CD4-positive, alpha-beta T cell (primary cell): ENCODE data around the gene RILPL1. TPM values are rescaled to one million over a fixed set of nuclear protein-coding genes. Genes with fewer than 3 reads are reported as not detected.

Experiments used
- ATAC-seq: fragments of 200-7000 bp; cut with Tn5 transposase; one replicate; pipeline ENCODE4 v1.10.0; 2022; ENCODE audit warnings: mild to moderate bottlenecking; ENCODE audit not compliant: poor library complexity
- CTCF ChIA-PET: fragments of 350-600 bp; sonication (Branson Sonifier 250); formaldehyde crosslinking; loops from one replicate; lab custom pipeline; 2021; ENCODE audit warnings: antibody characterized with exemption, inconsistent platforms; lab: Charles Lee
- POLR2A ChIA-PET: fragments of 350-600 bp; sonication (Branson Sonifier 250); formaldehyde crosslinking; loops from one replicate; lab custom pipeline; 2021; ENCODE audit warnings: antibody characterized with exemption, inconsistent platforms; lab: Charles Lee
- DNase-seq, 14 experiments: peaks; one replicate each; pipeline ENCODE4 v3.0.0-alpha.2; 2013 to 2020; ENCODE audit warnings: mixed read lengths in 2 of 14
- H3K27ac ChIP-seq, 2 donors: one replicate each; pipeline versions ENCODE4 v1.5.1 to v1.7.0; 2013; ENCODE audit warnings: low read length in 2 of 2, low read depth in 1 of 2, mild to moderate bottlenecking in 1 of 2
- H3K27me3 ChIP-seq, 2 experiments: 1 replicate in 1 of 2; 2 replicates in 1 of 2; pipeline versions ENCODE4 v1.6.1 to v1.7.0; 2013; ENCODE audit warnings: low read length in 2 of 2, control low read depth in 1 of 2, mild to moderate bottlenecking in 1 of 2, moderate library complexity in 1 of 2; ENCODE audit not compliant: insufficient read depth in 2 of 2, control insufficient read depth in 1 of 2
- H3K36me3 ChIP-seq: one replicate; pipeline ENCODE4 v1.6.1; 2013; ENCODE audit warnings: low read length, control low read depth; ENCODE audit not compliant: insufficient read depth
- H3K4me1 ChIP-seq: one replicate; pipeline ENCODE4 v1.6.1; 2013; ENCODE audit warnings: low read length, control low read depth; ENCODE audit not compliant: insufficient read depth
- H3K4me3 ChIP-seq: one replicate; pipeline ENCODE4 v1.5.1; 2013; ENCODE audit warnings: mild to moderate bottlenecking, low read length, moderate library complexity
- H3K9me3 ChIP-seq, 2 experiments: 1 replicate in 1 of 2; 2 replicates in 1 of 2; pipeline versions ENCODE4 v1.6.1 to v1.7.0; 2013; ENCODE audit warnings: low read length in 2 of 2, mild to moderate bottlenecking in 2 of 2, control low read depth in 1 of 2, moderate library complexity in 1 of 2; ENCODE audit not compliant: control insufficient read depth in 1 of 2, insufficient read depth in 1 of 2
- H3K27ac Mint-ChIP-seq: one replicate; pipeline ENCODE4 v1.8.0; 2020; ENCODE audit warnings: mixed read lengths
- H3K27me3 Mint-ChIP-seq: one replicate; pipeline ENCODE4 v1.8.0; 2021; ENCODE audit warnings: mixed read lengths
- H3K36me3 Mint-ChIP-seq: one replicate; pipeline ENCODE4 v1.8.0; 2021; ENCODE audit warnings: low read depth, mixed read lengths
- H3K4me1 Mint-ChIP-seq: one replicate; pipeline ENCODE4 v1.8.0; 2021; ENCODE audit warnings: low read depth, mixed read lengths
- H3K4me3 Mint-ChIP-seq: one replicate; pipeline ENCODE4 v1.8.0; 2020; ENCODE audit warnings: mild to moderate bottlenecking, mixed read lengths
- H3K9me3 Mint-ChIP-seq: one replicate; pipeline ENCODE4 v1.8.0; 2020; ENCODE audit warnings: mixed read lengths
- intact Hi-C, 2 experiments: fragments of 100-400 bp; cut with DNase I in 1 of 2; cut with micrococcal nuclease in 1 of 2; formaldehyde crosslinking; loops; one replicate each; pipeline versions ENCODE4 v1.15.1 to v1.9.0; 2023 to 2025; cut with DNase I, micrococcal nuclease
- total RNA-seq, 174 experiments: library from RNA in 2 of 174; stranded (reverse) in 2 of 174; gene quantifications; one replicate each; pipeline ENCODE4 v1.2.3 and lab custom pipeline; 2021 to 2026
- TF ChIP-seq, protein P1 (sequence below): fragments of 200-600 bp; IDR thresholded peaks from one replicate; pipeline ENCODE4 v1.8.0; 2022; ENCODE audit warnings: antibody characterized with exemption, mild to moderate bottlenecking

Gene RILPL1
- total RNA-seq, 2 experiments from 2014 or later: 3.3 to 3.4 TPM

DNA sequence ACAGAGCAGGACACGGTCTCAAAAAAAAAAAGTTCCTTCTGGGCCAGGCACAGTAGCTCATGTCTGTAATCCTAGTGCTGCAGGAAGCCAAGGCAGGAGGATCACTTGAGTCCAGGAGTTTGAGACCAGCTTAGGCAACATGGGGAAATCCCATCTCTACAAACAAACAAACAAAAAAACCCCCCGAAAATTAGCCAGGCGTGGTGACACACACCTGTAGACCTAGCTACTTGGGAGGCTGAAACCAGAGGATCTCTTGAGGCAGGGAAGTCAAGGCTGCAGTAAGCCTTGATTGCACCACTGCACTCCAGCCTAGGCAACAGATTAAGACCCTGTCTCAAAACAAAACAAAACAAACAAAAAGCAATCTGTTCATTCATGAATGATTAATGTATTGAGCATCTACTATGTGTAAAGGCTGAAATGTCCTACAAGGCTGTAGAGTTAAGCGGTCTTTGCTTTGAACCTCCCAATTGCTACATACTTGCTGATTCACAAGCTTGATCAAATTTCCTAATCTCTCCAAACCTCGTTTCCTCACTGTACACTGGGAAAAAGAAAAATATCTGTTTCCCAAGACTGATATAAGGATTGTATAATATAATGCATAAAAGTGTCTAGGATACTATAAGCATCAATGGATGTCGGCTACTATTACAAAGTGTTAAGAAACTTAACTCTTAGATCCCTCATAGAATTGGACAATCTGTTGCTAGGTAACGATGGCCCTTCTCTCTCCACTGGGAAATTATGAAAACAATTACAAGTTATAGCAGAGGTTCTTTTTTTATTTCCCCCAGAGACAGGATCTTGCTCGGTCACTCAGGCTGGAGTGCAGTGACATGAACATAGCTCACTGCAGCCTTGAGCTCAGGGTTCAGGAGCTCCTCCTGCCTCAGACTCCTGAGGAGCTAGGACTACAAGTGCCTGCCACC, 89.2 kb downstream of the RILPL1 start:
- Mint-ChIP-seq H3K27me3 (no peaks in the 10 kb centered on the region), H3K4me3 (no peak overlapping the region), H3K27ac (no peak overlapping the region), H3K9me3 (no peaks in the 10 kb centered on the region), H3K4me1 (peaks cover 28% of the 10 kb centered on the region), H3K36me3 (peaks cover 5% of the 10 kb centered on the region)
- intact Hi-C loops: no loop called here
- Histone ChIP-seq H3K4me3 (no peak overlapping the region), H3K9me3 (no peaks in the 10 kb centered on the region), H3K4me1 (peaks cover 38% of the 10 kb centered on the region), H3K27me3 (no peaks in the 10 kb centered on the region), H3K27ac (no peak overlapping the region), H3K36me3 (peaks cover 3% of the 10 kb centered on the region)
- POLR2A ChIA-PET: interaction anchor here (1.9 kb wide), 1 partner anchor 14 kb away, joined by 6 read pairs; the partner anchor contains the start of gene SNRNP35
- DNase-seq (peak in 1 of 14 experiments; percentile 30), ATAC-seq (no peak)
- CTCF ChIA-PET: interaction anchor here (0.6 kb wide), 1 partner anchor 11 kb away, joined by 3 read pairs; no protein-coding TSS in a partner anchor
- TF ChIP-seq, protein P1, sequence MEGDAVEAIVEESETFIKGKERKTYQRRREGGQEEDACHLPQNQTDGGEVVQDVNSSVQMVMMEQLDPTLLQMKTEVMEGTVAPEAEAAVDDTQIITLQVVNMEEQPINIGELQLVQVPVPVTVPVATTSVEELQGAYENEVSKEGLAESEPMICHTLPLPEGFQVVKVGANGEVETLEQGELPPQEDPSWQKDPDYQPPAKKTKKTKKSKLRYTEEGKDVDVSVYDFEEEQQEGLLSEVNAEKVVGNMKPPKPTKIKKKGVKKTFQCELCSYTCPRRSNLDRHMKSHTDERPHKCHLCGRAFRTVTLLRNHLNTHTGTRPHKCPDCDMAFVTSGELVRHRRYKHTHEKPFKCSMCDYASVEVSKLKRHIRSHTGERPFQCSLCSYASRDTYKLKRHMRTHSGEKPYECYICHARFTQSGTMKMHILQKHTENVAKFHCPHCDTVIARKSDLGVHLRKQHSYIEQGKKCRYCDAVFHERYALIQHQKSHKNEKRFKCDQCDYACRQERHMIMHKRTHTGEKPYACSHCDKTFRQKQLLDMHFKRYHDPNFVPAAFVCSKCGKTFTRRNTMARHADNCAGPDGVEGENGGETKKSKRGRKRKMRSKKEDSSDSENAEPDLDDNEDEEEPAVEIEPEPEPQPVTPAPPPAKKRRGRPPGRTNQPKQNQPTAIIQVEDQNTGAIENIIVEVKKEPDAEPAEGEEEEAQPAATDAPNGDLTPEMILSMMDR: no peak

DNA sequence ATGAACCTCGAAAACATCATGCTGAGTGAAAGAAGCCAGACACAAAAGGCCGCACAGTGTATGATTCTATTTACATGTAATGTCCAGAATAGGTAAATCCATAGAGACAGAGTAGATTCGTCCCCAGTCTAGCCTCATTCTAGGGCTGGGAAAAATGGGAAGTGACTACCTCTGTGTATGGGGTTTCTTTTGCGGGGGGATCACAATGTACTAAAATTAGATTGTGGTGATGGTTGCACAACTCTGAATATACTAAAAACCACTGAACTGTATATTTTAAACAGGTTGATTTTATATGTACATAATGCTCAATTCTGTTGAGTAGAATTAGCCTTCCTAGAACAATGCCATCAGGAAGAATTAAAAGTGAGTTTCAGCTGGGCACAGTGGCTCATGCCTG, 90.7 kb downstream of the RILPL1 start:
- Mint-ChIP-seq H3K9me3 (no peaks in the 10 kb centered on the region), H3K36me3 (no peaks in the 10 kb centered on the region), H3K27ac (no peak overlapping the region), H3K27me3 (no peaks in the 10 kb centered on the region), H3K4me1 (peaks cover 18% of the 10 kb centered on the region), H3K4me3 (no peak overlapping the region)
- no peak overlapping the region for H3K27ac ChIP-seq
- no peaks in the 10 kb centered on the region for H3K36me3 ChIP-seq
- no peaks in the 10 kb centered on the region for H3K27me3 ChIP-seq
- POLR2A ChIA-PET: no interaction called here
- no peak overlapping the region for H3K4me3 ChIP-seq
- ATAC-seq: no peak
- intact Hi-C loops: no loop called here
- CTCF ChIA-PET: no interaction called here
- TF ChIP-seq, protein P1: no peak
- H3K4me1 ChIP-seq: peaks cover 28% of the 10 kb centered on the region
- H3K9me3 ChIP-seq: no peaks in the 10 kb centered on the region
- DNase-seq: no peak

DNA sequence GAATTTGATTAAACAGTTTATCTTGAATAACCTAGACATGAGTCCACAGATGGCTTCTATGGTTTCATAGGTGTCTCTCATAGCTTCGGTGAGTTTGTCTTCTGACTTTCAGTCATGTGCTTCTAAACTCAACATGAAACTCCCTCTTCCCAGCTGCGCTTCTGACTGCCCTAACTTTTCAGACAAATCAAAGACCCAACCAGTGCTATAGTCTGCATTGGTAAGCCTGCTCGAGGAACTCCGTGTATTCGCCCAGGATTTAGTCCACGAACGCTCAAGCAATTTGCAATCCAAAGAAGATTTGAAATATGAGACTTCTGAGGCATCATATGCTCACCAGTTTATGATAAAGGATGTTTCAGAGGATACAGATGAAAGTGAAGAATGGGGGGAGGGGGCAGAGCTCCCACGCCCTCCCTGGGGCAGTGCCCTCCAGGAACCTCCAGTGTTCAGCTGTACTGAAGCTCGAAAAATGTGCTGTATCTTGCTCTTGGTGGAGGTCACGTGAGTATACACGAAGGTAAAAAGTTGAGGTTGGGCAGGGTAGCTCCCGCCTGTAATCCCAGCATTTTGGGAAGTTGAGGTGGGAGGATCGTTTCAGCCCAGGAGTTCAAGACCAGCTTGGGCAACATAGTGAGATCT, 91.9 kb downstream of the RILPL1 start:
- peaks cover 4% of the 10 kb centered on the region for H3K36me3 Mint-ChIP-seq
- Histone ChIP-seq H3K27me3 (no peaks in the 10 kb centered on the region), H3K9me3 (no peaks in the 10 kb centered on the region), H3K4me3 (no peak overlapping the region), H3K4me1 (peaks cover 32% of the 10 kb centered on the region), H3K27ac (no peak overlapping the region), H3K36me3 (no peaks in the 10 kb centered on the region)
- no peaks in the 10 kb centered on the region for H3K27me3 Mint-ChIP-seq
- POLR2A ChIA-PET: interaction anchor here (1.1 to 1.4 kb wide), 2 partner anchors 16 to 142 kb away, joined by 3 read pairs; partner anchors contain the start of gene SNRNP35
- H3K4me3 Mint-ChIP-seq: no peak overlapping the region
- TF ChIP-seq, protein P1: no peak
- ATAC-seq (no peak), DNase-seq (no peak)
- H3K27ac Mint-ChIP-seq: no peak overlapping the region
- intact Hi-C loops: no loop called here
- CTCF ChIA-PET: no interaction called here
- no peaks in the 10 kb centered on the region for H3K9me3 Mint-ChIP-seq
- peaks cover 18% of the 10 kb centered on the region for H3K4me1 Mint-ChIP-seq
